ENCODE measurements around the gene WWC2. TPM values are rescaled to one million over a fixed set of nuclear protein-coding genes. Genes with fewer than 3 reads are reported as not detected.

Gene WWC2
- total RNA-seq, 1 experiment from 2014 or later = 39.1 TPM

DNA sequence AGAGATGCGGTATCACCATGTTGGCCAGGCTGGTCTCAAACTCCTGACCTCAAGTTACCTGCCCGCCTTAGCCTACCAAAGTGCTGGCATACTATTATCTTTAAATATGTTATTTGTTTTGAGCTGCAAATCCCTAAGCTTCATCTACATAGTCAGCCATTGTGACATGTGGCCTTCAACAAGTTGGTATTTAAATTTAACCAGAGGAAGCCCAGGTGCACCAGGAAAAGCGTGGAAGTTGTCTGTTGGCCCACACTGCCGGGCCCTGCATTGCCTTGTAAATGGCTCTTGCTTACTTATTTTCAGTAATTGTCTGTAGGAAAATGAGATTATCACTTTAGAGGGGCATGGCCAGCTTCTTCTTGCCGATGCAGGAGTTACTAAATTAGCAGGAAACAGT, 6.0 kb downstream of the WWC2 start:
- Histone ChIP-seq H3K9me2 (ENCODE audit: insufficient read depth) (no peaks in the 10 kb centered on the region), H3K4me2 (ENCODE audit: low read length) (no peak overlapping the region), H3K4me3 (replicated peaks in 1 of 2; ENCODE audit: low read depth in 1 of 2, low read length in 2 of 2) (no peak overlapping the region), H3K36me3 (ENCODE audit: control insufficient read depth in 1 of 2, insufficient read depth in 2 of 2, low read length in 2 of 2) (no peaks in the 10 kb centered on the region), H3K79me2 (ENCODE audit: insufficient read depth, low read length) (peaks cover 98% of the 10 kb centered on the region), H3K9ac (ENCODE audit: low read length) (no peak overlapping the region), H3K4me1 (ENCODE audit: control insufficient read depth in 1 of 2, insufficient read depth in 2 of 2, low read length in 2 of 2) (peaks cover 8 to 28% of the 10 kb centered on the region in 2 experiments), H3K9me3 (ENCODE audit: control insufficient read depth in 1 of 2, insufficient read depth in 1 of 2, low read depth in 1 of 2, low read length in 2 of 2) (no peaks in the 10 kb centered on the region), H3K27me3 (ENCODE audit: insufficient read depth, low read length) (no peaks in the 10 kb centered on the region), H3K27ac (ENCODE audit: low read depth, low read length) (no peak overlapping the region), H4K20me1 (ENCODE audit: insufficient read depth) (peaks cover 6% of the 10 kb centered on the region; the same call in 1 of the 2 replicates), H2AFZ (ENCODE audit: low read depth, low read length, poor library complexity, severe bottlenecking) (no peak overlapping the region)
- TF ChIP-seq EZH2 (IDR thresholded peaks at IDR 0.05) (no peak), EGR1 (IDR thresholded peaks at IDR 0.05; ENCODE audit: low read depth) (no peak), YY1 (IDR thresholded peaks at IDR 0.05; ENCODE audit: extremely low read depth, insufficient replicate concordance, low read depth, low read length) (no peak), POLR2AphosphoS5 (IDR thresholded peaks at IDR 0.05; ENCODE audit: low read depth, low read length) (no peak), POLR2A (IDR thresholded peaks at IDR 0.05; ENCODE audit: borderline replicate concordance, extremely low read depth, insufficient read depth, insufficient read length) (no peak), TCF7L2 (IDR thresholded peaks at IDR 0.05; ENCODE audit: borderline replicate concordance, extremely low read depth, insufficient read depth, insufficient read length) (no peak), ZFX (IDR thresholded peaks at IDR 0.05) (no peak), ZNF274 (IDR thresholded peaks at IDR 0.05; ENCODE audit: low read depth, low read length) (no peak), JUND (IDR thresholded peaks at IDR 0.05) (no peak), CBX3 (IDR thresholded peaks at IDR 0.05; ENCODE audit: low read depth) (no peak), FOSL1 (IDR thresholded peaks at IDR 0.05; ENCODE audit: low read depth) (no peak), SP1 (IDR thresholded peaks at IDR 0.05; ENCODE audit: low read depth) (no peak), ELF1 (IDR thresholded peaks at IDR 0.05; ENCODE audit: borderline replicate concordance, low read depth) (no peak)
- TF ChIP-seq, protein P1, sequence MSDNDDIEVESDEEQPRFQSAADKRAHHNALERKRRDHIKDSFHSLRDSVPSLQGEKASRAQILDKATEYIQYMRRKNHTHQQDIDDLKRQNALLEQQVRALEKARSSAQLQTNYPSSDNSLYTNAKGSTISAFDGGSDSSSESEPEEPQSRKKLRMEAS (IDR thresholded peaks at IDR 0.05) = no peak
- TF ChIP-seq, protein P2, sequence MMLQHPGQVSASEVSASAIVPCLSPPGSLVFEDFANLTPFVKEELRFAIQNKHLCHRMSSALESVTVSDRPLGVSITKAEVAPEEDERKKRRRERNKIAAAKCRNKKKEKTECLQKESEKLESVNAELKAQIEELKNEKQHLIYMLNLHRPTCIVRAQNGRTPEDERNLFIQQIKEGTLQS (IDR thresholded peaks at IDR 0.05) = no peak
- TF ChIP-seq, protein P3, sequence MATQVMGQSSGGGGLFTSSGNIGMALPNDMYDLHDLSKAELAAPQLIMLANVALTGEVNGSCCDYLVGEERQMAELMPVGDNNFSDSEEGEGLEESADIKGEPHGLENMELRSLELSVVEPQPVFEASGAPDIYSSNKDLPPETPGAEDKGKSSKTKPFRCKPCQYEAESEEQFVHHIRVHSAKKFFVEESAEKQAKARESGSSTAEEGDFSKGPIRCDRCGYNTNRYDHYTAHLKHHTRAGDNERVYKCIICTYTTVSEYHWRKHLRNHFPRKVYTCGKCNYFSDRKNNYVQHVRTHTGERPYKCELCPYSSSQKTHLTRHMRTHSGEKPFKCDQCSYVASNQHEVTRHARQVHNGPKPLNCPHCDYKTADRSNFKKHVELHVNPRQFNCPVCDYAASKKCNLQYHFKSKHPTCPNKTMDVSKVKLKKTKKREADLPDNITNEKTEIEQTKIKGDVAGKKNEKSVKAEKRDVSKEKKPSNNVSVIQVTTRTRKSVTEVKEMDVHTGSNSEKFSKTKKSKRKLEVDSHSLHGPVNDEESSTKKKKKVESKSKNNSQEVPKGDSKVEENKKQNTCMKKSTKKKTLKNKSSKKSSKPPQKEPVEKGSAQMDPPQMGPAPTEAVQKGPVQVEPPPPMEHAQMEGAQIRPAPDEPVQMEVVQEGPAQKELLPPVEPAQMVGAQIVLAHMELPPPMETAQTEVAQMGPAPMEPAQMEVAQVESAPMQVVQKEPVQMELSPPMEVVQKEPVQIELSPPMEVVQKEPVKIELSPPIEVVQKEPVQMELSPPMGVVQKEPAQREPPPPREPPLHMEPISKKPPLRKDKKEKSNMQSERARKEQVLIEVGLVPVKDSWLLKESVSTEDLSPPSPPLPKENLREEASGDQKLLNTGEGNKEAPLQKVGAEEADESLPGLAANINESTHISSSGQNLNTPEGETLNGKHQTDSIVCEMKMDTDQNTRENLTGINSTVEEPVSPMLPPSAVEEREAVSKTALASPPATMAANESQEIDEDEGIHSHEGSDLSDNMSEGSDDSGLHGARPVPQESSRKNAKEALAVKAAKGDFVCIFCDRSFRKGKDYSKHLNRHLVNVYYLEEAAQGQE (IDR thresholded peaks at IDR 0.05; ENCODE audit: low read depth) = no peak
- ChIA-PET RAD21 (ENCODE audit: low non-redundant PET in 1 of 2, low total read pairs in 2 of 2, uncharacterized antibody in 2 of 2, unreplicated experiment in 2 of 2) (no interaction called here), POLR2A (no interaction called here), CTCF (interaction anchor here (1.4 kb wide), 1 partner anchor 32 kb away, joined by 3 read pairs; no protein-coding TSS in a partner anchor)
- no TSS peak for BruUV-seq (replicated peaks)
- DNase-seq (ENCODE audit: low read depth, low spot score) = no peak
- intact Hi-C loops (cut with micrococcal nuclease) = no loop called here
- no peak for ATAC-seq
